ENCODE results near the gene ZNF496.
"Not testable (repeated sequence)": the region's sequence is repeated elsewhere in the genome, so short reads cannot be mapped to it uniquely, and the experiment has no call there.

Gene ZNF496

GRCh38 chr1:247365023-247365422 is 33.4 kb upstream of the ZNF496 start:
- in situ Hi-C loops (cut with HindIII; ENCODE audit: low sequenced_read_pairs): no loop called here
- DNase-seq (ENCODE audit: low read depth): no peak
- no peak overlapping the region for H3K4me3 ChIP-seq (ENCODE audit: low read depth, low read length)
- no peak for TF ChIP-seq CTCF (IDR thresholded peaks at IDR 0.05; ENCODE audit: low read depth, low read length, missing control alignments)

DNA sequence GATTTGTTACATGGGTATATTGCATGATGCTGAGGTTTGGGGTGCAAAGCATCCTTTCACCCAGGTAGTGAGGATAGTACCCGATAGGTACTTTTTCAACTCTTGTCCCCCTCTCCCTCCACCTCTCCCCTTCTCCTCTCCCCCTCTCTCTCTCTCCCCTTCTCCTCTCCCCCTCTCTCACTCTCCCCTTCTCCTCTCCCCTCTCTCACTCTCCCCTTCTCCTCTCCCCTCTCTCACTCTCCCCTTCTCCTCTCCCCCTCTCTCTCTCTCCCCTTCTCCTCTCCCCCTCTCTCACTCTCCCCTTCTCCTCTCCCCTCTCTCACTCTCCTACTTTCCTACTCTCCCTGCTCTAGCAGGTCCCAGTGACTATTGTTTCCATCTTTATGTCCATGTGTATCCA is 31.3 kb upstream of the ZNF496 start:
- DNase-seq (ENCODE audit: low read depth); H3K4me3 ChIP-seq (ENCODE audit: low read depth, low read length); in situ Hi-C loops (cut with HindIII; ENCODE audit: low sequenced_read_pairs): not testable (repeated sequence)

DNA sequence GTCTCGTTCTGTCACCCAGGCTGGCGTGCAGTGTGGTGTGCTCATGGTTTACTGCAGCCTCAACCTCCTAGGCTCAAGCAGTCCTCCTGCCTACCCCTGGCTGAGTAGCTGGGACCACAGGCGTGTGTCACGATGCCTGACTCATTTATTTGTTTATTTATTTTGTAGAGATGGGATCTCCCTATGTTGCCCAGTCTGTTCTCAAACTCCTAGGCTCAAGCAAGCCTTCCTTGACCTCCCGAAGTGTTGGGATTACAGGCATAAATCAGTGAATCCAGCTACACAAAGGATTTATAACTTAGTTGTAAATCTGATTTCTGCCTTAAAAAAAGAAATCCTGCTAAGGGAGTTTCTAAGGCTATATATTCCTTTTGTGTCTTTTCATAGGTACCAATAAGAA is 30.5 kb upstream of the ZNF496 start:
- in situ Hi-C loops (cut with HindIII; ENCODE audit: low sequenced_read_pairs): no loop called here
- no peak for TF ChIP-seq CTCF (IDR thresholded peaks at IDR 0.05; ENCODE audit: low read depth, low read length, missing control alignments)
- no peak for DNase-seq (ENCODE audit: low read depth)
- H3K4me3 ChIP-seq (ENCODE audit: low read depth, low read length): no peak overlapping the region

GRCh38 chr1:247360991-247361731 is 29.5 kb upstream of the ZNF496 start:
- TF ChIP-seq CTCF (IDR thresholded peaks at IDR 0.05; ENCODE audit: low read depth, low read length, missing control alignments): no peak
- in situ Hi-C loops (cut with HindIII; ENCODE audit: low sequenced_read_pairs): no loop called here

DNA sequence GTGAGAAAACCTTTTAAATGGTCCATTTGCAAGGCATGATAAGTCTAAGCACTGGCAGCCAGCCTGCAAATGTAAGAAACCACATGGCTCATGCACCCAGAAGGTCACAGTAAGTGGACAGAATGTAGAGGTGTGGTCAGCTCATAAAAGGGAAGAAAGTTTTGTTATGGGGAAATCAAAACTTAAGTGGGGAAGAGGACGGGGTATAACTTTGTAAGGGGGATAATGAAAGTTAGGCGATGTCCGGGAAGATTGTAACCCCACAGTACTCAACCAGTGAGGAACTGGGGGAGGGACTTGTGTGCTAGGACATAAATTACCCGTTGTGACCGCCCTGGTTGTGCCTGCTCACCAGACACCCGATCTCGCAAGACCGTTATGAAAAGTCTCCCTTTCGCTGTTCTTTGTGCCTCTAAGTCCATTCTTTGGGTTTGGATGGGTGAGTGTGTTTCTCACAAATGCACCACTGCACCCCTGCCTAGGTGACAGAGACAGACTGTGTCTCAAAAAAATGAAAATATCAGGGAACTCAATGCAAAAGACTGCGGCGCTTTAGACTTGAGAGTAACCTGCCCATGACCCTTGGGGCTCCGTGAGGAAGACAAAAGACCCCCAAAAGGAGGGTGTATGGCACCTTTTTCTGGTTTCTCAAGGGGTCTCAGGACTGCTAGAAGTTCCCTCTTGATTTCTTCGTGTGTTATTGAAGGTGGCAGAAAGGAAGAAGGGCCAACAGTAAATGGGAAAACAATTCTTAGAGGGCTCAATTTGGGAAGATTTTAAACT is 28.6 kb upstream of the ZNF496 start:
- DNase-seq (ENCODE audit: low read depth): no peak
- no peak overlapping the region for H3K4me3 ChIP-seq (ENCODE audit: low read depth, low read length)
- in situ Hi-C loops (cut with HindIII; ENCODE audit: low sequenced_read_pairs): no loop called here
- no peak for TF ChIP-seq CTCF (IDR thresholded peaks at IDR 0.05; ENCODE audit: low read depth, low read length, missing control alignments)

More at GRCh38 chr1:247360991-247361731, 29.5 kb upstream of the ZNF496 start:
- DNase-seq (ENCODE audit: low read depth): no peak
- H3K4me3 ChIP-seq (ENCODE audit: low read depth, low read length): no peak overlapping the region

GRCh38 chr1:247359559-247359958 is 27.9 kb upstream of the ZNF496 start:
- in situ Hi-C loops (cut with HindIII; ENCODE audit: low sequenced_read_pairs): no loop called here
- no peak for TF ChIP-seq CTCF (IDR thresholded peaks at IDR 0.05; ENCODE audit: low read depth, low read length, missing control alignments)
- DNase-seq (ENCODE audit: low read depth): no peak
- H3K4me3 ChIP-seq (ENCODE audit: low read depth, low read length): no peak overlapping the region

DNA sequence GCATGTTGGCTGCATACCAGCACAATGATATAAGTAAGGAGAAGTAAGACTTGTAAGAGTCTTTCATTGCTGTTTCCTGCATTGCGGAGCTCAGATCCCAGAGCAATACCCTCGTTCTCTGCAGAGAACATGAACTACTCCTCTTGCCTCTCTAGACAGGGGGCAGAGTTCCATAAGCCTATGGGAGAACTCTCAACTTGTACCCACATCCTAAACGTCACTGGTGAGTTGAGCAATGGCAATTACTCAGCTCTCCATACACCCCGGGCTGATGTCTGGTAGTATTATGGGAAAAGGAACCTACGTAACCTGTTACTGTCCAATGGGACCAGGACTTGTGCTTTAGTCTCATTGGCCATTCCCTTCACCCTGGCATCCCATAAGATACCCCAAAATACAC is 27.3 kb upstream of the ZNF496 start:
- TF ChIP-seq CTCF (IDR thresholded peaks at IDR 0.05; ENCODE audit: low read depth, low read length, missing control alignments): no peak
- DNase-seq (ENCODE audit: low read depth): no peak
- no peak overlapping the region for H3K4me3 ChIP-seq (ENCODE audit: low read depth, low read length)
- in situ Hi-C loops (cut with HindIII; ENCODE audit: low sequenced_read_pairs): no loop called here

Measured in astrocyte of the cerebellum (primary cell).